NT2/D1 (cell line): Measurements from ENCODE around the gene OR56A5.

Experiments
- YY1 ChIP-seq: IDR thresholded peaks from 2 replicates; pipeline ENCODE4 v1.6.1; 2011; ENCODE audit not compliant: insufficient read length, insufficient read depth
- ZNF274 ChIP-seq: IDR thresholded peaks from 2 replicates; pipeline ENCODE4 v1.6.1; 2011; ENCODE audit warnings: mild to moderate bottlenecking, low read depth, low read length

GRCh38 chr11:5937868-5938602, 30.3 kb downstream of the OR56A5 start:
- TF ChIP-seq YY1, result no peak
- no peak for TF ChIP-seq ZNF274
